K562 (cell line): ENCODE results near the gene NUDT22. TPM values are rescaled to one million over a fixed set of nuclear protein-coding genes. Genes with fewer than 3 reads are reported as not detected.

ENCODE experiments used
- ADNP ChIP-seq: fragments of 200-800 bp; sonication (Bioruptor generic); IDR thresholded peaks from 2 replicates; pipeline ENCODE4 v1.6.1; 2016; ENCODE audit warnings: missing genetic modification characterization, missing compliant biosample characterization
- CHD4 ChIP-seq: fragments of 200-600 bp; sonication (generic); IDR thresholded peaks from 3 replicates; pipeline ENCODE4 v1.6.1; 2012; ENCODE audit warnings: low read depth, mild to moderate bottlenecking, mixed read lengths, low read length, inconsistent platforms; ENCODE audit not compliant: insufficient read depth, insufficient replicate concordance, poor library complexity, severe bottlenecking
- HLTF ChIP-seq: fragments of 450-650 bp; IDR thresholded peaks from 2 replicates; pipeline ENCODE4 v1.6.1; 2016
- LCOR ChIP-seq: sonication (generic); formaldehyde crosslinking; IDR thresholded peaks from 2 replicates; pipeline ENCODE4 v1.8.0; 2022; ENCODE audit warnings: mild to moderate bottlenecking, missing genetic modification reagents
- RBM15 ChIP-seq: fragments of 200-400 bp; formaldehyde crosslinking; IDR thresholded peaks from 2 replicates; pipeline ENCODE4 v1.6.1; 2018; ENCODE audit warnings: mild to moderate bottlenecking, low read length, moderate library complexity; ENCODE audit not compliant: insufficient read depth
- SMARCA5 ChIP-seq: fragments of 450-650 bp; IDR thresholded peaks from 2 replicates; pipeline ENCODE4 v1.6.1; 2016
- ZNF274 ChIP-seq: IDR thresholded peaks from 2 replicates; pipeline ENCODE4 v1.6.1; 2011; ENCODE audit warnings: low read depth, mild to moderate bottlenecking, low read length, moderate library complexity, borderline replicate concordance
- polyA plus RNA-seq, 8 experiments: library from polyadenylated mRNA; depleted of rRNA in 4 of 8; stranded (reverse) in 5 of 8; unstranded in 3 of 8; fragments of >200 nt; fragmentation: Nextera tagmentation in 2 of 8; fragmentation: Illumina TruSeq in 1 of 8; extraction: Ambion mirVana in 2 of 8; extraction: Trizol in 1 of 8; gene quantifications; 2 replicates each; pipeline versions ENCODE4 v1.2.1 to v1.2.3, GENCODE V29; 2011 to 2014; ENCODE audit warnings: inconsistent platforms in 1 of 8, missing spikeins in 1 of 8
- total RNA-seq, 7 experiments: library from RNA; depleted of rRNA in 6 of 7; stranded (reverse); fragments of >200 nt in 6 of 7; fragmentation: Illumina TruSeq in 2 of 7; extraction: Trizol in 2 of 7; gene quantifications; 2 replicates each; pipeline versions ENCODE4 v1.2.1 to v1.2.3, GENCODE V29; 2011 to 2021; ENCODE audit warnings: low replicate concordance in 1 of 7
- TF ChIP-seq, protein P1 (sequence below): fragments of 200-600 bp; sonication (generic); IDR thresholded peaks from one replicate; pipeline ENCODE4 v1.6.1; 2012; ENCODE audit warnings: mild to moderate bottlenecking, low read depth, low read length, inconsistent platforms
- TF ChIP-seq, protein P2 (sequence below): sonication (generic); formaldehyde crosslinking; IDR thresholded peaks from 2 replicates; pipeline ENCODE4 v1.8.1; 2022; ENCODE audit warnings: missing genetic modification reagents
- TF ChIP-seq, protein P3 (sequence below): fragments of 450-650 bp; formaldehyde crosslinking; IDR thresholded peaks from 2 replicates; pipeline ENCODE4 v1.4.0; 2020; ENCODE audit warnings: mild to moderate bottlenecking
- TF ChIP-seq, protein P4 (sequence below): sonication (generic); IDR thresholded peaks from 2 replicates; pipeline ENCODE4 v1.6.1; 2016

Gene NUDT22
- total and polyA plus RNA-seq, 9 of the 15 experiments (the other 6 are each of a cell fraction or from before 2014, with no cell fraction given) = 6.3 to 92.6 (median 37.4) TPM

DNA sequence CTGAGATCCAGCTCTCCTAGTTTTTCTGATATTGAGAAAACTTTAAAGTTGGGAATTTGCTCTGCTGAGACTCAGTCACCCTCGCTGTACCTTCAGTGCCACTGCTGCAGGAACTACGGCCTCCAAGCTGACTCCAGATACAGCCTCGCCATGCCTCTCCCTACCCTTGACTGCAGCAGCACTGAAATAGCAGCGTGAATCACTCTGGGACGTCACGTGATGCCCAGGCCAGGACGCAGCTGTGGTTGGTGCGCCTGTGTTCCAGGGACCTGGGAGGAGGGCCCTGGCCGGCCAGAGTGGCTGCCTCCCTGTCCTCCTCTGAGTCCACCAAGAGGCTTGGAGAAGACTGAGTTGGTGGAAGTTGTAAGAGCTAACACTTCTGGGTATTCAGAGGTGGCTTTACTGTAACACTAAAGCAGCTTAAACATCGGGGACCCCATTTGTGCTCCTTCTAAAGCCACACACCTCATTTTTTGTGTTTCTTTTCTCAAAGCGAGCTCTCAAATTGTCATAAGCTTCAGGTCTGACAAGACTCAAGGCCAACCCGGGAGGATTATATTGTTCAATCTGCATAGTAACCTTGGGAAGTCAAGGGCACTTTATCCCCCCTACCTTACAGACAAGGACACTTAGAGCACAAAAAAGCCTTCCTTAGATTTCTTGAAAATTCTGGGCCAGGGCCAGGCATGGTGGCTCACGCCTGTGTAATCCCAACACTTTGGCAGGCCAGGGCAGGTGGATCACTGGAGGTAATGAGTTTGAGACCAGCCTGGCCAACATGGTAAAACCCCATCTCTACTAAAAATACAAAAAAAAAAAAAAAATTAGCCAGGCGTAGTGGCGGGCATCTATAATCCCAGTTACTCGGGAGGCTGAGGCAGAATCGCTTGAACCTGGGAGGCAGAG is 44.3 kb upstream of the NUDT22 start (continued):
- TF ChIP-seq, protein P1, sequence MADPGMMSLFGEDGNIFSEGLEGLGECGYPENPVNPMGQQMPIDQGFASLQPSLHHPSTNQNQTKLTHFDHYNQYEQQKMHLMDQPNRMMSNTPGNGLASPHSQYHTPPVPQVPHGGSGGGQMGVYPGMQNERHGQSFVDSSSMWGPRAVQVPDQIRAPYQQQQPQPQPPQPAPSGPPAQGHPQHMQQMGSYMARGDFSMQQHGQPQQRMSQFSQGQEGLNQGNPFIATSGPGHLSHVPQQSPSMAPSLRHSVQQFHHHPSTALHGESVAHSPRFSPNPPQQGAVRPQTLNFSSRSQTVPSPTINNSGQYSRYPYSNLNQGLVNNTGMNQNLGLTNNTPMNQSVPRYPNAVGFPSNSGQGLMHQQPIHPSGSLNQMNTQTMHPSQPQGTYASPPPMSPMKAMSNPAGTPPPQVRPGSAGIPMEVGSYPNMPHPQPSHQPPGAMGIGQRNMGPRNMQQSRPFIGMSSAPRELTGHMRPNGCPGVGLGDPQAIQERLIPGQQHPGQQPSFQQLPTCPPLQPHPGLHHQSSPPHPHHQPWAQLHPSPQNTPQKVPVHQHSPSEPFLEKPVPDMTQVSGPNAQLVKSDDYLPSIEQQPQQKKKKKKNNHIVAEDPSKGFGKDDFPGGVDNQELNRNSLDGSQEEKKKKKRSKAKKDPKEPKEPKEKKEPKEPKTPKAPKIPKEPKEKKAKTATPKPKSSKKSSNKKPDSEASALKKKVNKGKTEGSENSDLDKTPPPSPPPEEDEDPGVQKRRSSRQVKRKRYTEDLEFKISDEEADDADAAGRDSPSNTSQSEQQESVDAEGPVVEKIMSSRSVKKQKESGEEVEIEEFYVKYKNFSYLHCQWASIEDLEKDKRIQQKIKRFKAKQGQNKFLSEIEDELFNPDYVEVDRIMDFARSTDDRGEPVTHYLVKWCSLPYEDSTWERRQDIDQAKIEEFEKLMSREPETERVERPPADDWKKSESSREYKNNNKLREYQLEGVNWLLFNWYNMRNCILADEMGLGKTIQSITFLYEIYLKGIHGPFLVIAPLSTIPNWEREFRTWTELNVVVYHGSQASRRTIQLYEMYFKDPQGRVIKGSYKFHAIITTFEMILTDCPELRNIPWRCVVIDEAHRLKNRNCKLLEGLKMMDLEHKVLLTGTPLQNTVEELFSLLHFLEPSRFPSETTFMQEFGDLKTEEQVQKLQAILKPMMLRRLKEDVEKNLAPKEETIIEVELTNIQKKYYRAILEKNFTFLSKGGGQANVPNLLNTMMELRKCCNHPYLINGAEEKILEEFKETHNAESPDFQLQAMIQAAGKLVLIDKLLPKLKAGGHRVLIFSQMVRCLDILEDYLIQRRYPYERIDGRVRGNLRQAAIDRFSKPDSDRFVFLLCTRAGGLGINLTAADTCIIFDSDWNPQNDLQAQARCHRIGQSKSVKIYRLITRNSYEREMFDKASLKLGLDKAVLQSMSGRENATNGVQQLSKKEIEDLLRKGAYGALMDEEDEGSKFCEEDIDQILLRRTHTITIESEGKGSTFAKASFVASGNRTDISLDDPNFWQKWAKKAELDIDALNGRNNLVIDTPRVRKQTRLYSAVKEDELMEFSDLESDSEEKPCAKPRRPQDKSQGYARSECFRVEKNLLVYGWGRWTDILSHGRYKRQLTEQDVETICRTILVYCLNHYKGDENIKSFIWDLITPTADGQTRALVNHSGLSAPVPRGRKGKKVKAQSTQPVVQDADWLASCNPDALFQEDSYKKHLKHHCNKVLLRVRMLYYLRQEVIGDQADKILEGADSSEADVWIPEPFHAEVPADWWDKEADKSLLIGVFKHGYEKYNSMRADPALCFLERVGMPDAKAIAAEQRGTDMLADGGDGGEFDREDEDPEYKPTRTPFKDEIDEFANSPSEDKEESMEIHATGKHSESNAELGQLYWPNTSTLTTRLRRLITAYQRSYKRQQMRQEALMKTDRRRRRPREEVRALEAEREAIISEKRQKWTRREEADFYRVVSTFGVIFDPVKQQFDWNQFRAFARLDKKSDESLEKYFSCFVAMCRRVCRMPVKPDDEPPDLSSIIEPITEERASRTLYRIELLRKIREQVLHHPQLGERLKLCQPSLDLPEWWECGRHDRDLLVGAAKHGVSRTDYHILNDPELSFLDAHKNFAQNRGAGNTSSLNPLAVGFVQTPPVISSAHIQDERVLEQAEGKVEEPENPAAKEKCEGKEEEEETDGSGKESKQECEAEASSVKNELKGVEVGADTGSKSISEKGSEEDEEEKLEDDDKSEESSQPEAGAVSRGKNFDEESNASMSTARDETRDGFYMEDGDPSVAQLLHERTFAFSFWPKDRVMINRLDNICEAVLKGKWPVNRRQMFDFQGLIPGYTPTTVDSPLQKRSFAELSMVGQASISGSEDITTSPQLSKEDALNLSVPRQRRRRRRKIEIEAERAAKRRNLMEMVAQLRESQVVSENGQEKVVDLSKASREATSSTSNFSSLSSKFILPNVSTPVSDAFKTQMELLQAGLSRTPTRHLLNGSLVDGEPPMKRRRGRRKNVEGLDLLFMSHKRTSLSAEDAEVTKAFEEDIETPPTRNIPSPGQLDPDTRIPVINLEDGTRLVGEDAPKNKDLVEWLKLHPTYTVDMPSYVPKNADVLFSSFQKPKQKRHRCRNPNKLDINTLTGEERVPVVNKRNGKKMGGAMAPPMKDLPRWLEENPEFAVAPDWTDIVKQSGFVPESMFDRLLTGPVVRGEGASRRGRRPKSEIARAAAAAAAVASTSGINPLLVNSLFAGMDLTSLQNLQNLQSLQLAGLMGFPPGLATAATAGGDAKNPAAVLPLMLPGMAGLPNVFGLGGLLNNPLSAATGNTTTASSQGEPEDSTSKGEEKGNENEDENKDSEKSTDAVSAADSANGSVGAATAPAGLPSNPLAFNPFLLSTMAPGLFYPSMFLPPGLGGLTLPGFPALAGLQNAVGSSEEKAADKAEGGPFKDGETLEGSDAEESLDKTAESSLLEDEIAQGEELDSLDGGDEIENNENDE = no peak
- no peak for TF ChIP-seq ZNF274
- no peak for TF ChIP-seq SMARCA5
- no peak for TF ChIP-seq HLTF
- TF ChIP-seq RBM15 = no peak
- TF ChIP-seq LCOR (CRISPR knock-in tag) = no peak
- TF ChIP-seq, protein P2, sequence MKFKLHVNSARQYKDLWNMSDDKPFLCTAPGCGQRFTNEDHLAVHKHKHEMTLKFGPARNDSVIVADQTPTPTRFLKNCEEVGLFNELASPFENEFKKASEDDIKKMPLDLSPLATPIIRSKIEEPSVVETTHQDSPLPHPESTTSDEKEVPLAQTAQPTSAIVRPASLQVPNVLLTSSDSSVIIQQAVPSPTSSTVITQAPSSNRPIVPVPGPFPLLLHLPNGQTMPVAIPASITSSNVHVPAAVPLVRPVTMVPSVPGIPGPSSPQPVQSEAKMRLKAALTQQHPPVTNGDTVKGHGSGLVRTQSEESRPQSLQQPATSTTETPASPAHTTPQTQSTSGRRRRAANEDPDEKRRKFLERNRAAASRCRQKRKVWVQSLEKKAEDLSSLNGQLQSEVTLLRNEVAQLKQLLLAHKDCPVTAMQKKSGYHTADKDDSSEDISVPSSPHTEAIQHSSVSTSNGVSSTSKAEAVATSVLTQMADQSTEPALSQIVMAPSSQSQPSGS (CRISPR knock-in tag) = no peak
- TF ChIP-seq, protein P3, sequence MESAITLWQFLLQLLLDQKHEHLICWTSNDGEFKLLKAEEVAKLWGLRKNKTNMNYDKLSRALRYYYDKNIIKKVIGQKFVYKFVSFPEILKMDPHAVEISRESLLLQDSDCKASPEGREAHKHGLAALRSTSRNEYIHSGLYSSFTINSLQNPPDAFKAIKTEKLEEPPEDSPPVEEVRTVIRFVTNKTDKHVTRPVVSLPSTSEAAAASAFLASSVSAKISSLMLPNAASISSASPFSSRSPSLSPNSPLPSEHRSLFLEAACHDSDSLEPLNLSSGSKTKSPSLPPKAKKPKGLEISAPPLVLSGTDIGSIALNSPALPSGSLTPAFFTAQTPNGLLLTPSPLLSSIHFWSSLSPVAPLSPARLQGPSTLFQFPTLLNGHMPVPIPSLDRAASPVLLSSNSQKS (CRISPR knock-in tag) = no peak
- TF ChIP-seq CHD4 = no peak
- TF ChIP-seq, protein P4, sequence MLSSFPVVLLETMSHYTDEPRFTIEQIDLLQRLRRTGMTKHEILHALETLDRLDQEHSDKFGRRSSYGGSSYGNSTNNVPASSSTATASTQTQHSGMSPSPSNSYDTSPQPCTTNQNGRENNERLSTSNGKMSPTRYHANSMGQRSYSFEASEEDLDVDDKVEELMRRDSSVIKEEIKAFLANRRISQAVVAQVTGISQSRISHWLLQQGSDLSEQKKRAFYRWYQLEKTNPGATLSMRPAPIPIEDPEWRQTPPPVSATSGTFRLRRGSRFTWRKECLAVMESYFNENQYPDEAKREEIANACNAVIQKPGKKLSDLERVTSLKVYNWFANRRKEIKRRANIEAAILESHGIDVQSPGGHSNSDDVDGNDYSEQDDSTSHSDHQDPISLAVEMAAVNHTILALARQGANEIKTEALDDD = no peak
- TF ChIP-seq ADNP (tag) = no peak
